H1 (cell line): ENCODE results near the gene LAMC3. TPM values are rescaled to one million over a fixed set of nuclear protein-coding genes. Genes with fewer than 3 reads are reported as not detected.

Source experiments
- CBX5 ChIP-seq: fragments of 300-800, 300-1000 bp; sonication (generic); IDR thresholded peaks from 2 replicates; pipeline ENCODE4 v1.7.1; 2016; ENCODE audit warnings: antibody characterized with exemption, low read length, low read depth
- JUN ChIP-seq: IDR thresholded peaks from 2 replicates; pipeline ENCODE4 v1.6.1; 2011; ENCODE audit warnings: low read depth, mild to moderate bottlenecking, improper control_type of control experiment, low read length
- NANOG ChIP-seq: IDR thresholded peaks from 2 replicates; pipeline ENCODE4 v1.6.1; 2011; ENCODE audit warnings: low read length, low read depth, mild to moderate bottlenecking, inconsistent platforms; ENCODE audit not compliant: insufficient read depth, poor library complexity, severe bottlenecking
- PHF8 ChIP-seq: fragments of 200-600 bp; sonication (generic); conservative IDR thresholded peaks from 2 replicates; pipeline ENCODE4 v1.7.1; 2012; ENCODE audit warnings: low read depth, mild to moderate bottlenecking, inconsistent platforms, low read length, moderate library complexity
- SIRT6 ChIP-seq: IDR thresholded peaks from one replicate; pipeline ENCODE4 v1.7.1; 2012; ENCODE audit warnings: low read length, inconsistent platforms
- polyA plus RNA-seq, 7 experiments: library from polyadenylated mRNA; depleted of rRNA in 3 of 7; stranded (reverse) in 5 of 7; unstranded in 2 of 7; fragments of >200 nt in 5 of 7; fragments of 200-250 nt in 2 of 7; gene quantifications; 1 replicate in 5 of 7; 2 replicates in 1 of 7; 4 replicates in 1 of 7; pipeline versions ENCODE4 v1.2.1 to v1.2.3, GENCODE V29; 2011 to 2013; ENCODE audit warnings: missing spikeins in 2 of 7, mixed read lengths in 2 of 7
- total RNA-seq: library from RNA; stranded (reverse); fragmentation: NEBNext Ultra II Directional; extraction: Animal tissue kit (Norgen Biotek cat#: 25700); gene quantifications from 2 replicates; pipeline ENCODE4 v1.2.1, GENCODE V29; 2021

LAMC3 gene
- total and polyA plus RNA-seq, 2 of the 8 experiments (the other 6 are each of a cell fraction or from before 2014, with no cell fraction given) = 9.3 to 12.3 TPM

- TF ChIP-seq JUN (no peak), PHF8 (no peak), NANOG (no peak), SIRT6 (no peak), CBX5 (no peak)
- TF ChIP-seq, all 59 proteins: peak for 0
Measured at GRCh38 chr9:131042666-131043065, 33.7 kb downstream of the LAMC3 start (continued).
